HG03342 (cell line): ENCODE measurements around the gene RHEBL1.

Experiments
- ATAC-seq: cut with Tn5 transposase; IDR thresholded peaks from one replicate; pipeline ENCODE4 v1.9.1; 2021; ENCODE audit warnings: mild to moderate bottlenecking, moderate library complexity; ENCODE audit not compliant: unreplicated experiment

Gene RHEBL1

DNA sequence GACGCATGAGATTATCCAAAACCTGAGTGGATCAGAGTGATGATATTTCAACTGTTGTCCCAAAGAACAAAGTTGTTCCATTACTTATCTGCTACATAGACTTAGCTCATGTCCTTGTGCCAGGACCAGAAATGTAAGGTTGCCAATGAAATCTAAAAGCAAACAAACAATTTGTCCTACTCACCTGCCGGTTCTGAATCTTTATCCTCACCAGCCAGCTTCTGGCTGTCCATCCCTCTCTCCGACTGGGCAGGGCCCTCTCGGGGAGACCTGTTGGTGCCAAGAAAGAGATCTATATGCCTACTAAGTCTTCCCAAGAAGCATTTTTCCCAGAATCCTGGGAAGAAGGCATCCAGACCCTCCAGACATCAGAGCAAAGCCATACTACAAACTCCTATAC is 14.7 kb downstream of the RHEBL1 start:
- ATAC-seq, result no peak

DNA sequence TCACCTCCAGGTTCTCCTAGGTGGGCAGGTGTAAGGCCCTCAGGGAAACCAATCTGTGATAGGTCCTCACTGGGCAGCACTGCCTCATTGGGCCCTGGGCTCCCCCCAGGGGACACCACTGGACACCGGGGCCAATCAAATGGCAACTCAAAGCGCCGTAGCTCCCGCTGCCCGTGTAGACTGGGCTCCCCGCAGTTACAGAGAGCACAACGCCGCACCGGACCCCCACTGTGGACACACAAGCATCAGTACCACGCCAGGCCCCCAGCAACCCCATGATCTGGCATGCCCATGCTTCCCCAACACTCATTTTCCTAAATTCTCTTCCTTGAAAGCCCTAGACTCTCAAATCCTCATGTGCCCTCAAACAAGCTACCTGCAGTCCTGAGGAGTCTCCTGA is 15.3 kb downstream of the RHEBL1 start:
- no peak for ATAC-seq

DNA sequence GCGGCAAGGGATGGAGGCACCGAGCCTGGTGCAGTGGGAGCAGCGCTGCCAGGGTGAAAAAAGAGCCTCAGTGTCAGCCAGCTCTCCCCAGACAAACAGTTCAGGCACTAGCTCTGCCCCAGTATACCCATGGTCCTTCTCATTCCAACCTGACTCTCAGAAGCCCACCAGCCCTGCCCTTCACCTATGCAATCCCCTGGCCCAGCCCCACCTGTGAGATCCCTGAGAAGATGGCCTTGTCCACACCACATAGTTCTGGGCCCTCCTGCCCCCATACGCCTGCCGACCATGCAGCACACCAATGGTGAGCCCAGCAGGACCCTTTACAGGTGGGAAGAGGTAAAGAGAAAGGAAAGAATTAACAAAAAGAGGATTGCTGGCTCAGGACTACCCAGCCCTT is 15.7 kb downstream of the RHEBL1 start:
- ATAC-seq, result no peak

DNA sequence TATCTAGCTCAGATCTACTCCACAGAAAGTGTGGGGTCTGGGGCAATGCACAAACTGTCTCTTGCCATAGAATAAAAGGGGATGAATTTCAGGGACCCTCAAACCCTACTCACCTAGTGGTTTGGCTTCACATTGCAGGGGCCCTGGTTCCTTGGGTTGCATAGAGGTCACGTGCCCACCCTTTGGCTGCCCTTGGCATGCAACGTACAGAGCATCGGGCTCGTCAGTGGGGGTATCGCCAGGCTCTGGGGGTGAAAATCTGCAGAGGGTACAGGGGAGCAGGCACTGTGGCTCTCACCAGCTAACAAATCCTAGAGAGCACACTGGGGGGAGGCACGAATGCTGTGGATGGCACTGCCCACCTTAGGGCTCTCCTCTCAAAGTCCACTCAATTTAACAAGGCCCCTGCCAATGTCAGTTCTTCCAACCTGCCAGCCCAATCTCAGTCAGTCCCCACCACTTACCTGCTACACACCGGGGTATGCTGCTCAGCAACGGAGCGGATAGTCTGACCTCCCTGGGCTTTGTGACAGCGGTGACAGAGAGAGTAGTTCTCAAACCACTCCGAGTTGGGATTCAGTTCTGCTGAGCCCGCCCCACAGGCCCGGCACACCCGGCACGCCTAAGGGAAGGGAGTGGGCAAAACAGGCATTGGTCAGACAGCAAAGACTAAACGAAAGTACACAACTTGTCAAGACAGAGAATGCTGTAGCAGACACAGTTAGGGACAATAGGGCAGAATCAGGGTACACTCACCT is 17.1 kb downstream of the RHEBL1 start:
- ATAC-seq, result no peak

DNA sequence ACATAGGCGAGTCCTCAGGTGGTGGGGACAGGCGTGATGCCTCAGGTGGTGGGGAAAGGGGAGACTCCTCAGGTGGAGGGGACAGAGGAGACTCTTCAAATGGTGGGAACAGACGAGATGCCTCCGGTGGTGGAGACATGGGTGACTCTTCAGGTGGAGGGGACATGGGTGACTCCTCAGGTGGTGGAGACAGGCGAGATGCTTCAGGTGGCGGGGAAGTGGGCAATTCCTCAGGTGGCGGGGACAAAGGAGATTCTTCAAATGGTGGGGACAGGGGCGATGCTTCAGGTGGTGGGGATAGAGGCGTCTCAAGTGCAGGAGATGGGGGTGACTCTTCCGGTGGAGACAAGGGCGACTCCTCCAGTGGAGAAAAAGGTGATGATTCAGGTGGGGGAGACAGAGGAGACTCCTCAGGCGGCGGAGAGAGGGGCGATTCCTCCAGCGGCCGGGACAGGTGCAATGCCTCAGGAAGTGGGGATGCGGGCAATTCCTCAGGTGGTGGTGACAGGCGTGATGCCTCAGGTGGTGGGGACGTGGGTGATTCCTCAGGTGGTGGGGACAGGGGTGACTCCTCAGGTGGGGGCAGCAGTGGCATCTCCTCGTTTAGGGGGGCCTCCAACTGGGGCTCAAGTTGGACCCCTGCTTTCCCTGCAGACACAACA is 17.9 kb downstream of the RHEBL1 start:
- no peak for ATAC-seq

DNA sequence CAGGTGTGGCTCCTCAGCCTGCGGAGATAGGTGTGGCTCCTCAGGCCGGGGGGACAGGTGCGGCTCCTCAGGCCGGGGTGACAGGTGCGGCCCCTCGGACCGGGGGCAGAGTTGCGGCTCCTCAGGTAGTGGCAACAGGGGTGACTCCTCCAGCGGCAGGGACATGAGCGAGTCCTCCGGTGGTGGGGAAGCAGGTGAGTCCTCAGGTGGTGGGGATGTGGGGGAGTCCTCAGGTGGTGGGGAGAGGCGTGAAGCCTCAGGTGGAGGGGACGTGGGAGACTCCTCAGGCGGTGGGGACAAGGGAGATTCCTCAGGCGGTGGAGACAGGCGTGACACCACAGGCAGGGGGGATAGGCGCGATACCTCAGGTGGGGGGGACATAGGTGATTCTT is 18.4 kb downstream of the RHEBL1 start:
- no peak for ATAC-seq

DNA sequence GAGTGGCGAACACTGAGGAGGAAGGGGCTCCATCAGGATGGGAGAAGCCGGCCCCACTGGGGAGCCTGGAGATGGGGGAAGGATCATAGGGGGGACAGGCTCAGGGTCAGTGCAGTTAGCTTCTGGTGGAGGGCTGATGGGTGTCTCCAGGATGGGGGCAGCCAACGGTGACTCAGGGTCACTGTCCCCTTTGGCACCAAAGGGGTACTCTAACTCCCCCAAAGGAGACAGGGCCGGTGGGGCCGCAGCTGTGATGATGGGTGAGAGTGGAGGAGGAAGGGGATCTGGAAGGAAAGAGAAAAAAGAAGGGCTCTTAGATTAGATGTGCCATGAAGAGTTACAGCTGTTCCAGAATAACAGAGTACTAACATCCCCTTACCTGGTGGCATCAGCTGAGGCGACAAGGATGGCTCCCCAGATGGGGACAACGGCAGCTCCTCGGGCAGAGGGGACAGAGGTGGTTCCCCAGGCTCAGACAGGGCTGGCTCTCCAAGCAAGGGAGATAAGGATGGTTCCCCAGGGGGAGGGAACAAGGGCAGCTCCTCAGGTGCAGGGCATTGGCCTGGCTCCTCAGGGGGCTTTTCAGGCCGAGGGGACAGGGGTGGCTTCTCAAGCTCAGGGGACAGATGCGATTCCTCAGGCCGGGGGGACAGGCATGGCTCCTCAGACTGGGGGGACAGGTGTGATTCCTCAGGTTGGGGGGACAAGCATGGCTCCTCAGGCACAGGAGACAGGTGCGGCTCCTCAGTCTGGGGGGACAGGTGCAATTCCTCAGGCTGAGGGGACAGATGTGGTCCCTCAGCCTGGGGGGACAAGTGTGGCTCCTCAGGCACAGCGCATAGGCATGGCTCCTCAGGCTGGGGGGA is 19.0 kb downstream of the RHEBL1 start:
- no peak for ATAC-seq

DNA sequence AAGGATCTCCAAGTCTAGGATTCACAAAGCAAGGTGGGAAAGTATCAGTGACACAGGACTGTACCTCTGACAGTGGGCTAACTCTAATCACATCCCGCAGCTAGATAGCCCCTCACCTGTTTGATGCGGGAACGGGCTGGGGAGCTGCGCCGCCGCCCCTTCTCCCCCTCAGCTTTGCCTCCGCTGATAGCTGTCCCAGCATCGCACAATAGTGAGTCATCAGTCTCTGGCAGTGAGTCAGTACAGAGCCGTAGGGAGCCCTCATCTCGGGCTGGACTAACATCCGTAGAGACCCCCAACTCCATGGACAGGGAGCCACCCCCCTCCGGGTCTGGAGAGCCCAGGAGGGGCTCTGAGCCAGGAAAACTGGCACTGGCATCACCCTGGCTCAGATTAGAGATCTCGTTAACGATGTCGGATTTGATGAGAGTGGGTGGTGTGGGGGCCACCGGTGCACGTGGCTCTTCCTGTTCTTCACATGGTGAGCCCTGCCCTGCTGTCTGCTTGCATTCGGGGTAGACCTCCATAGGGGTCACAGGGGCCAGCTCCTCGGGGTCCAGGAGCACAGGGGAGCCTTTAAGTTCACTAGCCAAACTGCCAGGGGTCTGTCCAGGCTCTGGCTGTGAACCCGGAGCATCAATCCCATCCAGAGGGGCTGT is 20.1 kb downstream of the RHEBL1 start:
- no peak for ATAC-seq

DNA sequence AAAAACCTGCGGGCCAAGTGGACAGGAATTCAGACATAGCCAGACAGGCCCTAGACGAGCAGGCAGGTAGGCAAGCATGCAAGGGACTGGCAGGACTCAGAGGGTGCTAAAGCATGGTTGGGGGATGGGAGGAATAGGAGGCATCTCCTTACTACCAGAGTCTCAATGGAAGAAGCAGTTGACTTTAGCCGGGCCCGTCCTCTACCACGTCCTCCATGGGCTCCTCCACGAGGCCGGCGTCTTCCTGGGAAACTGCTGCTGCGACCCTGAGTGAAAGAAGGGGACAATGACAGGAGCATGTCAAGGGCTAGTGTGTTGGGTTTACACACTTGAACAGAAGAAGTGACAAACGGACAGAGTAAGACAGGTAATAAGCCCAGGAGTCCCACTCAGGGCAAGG is 20.8 kb downstream of the RHEBL1 start:
- ATAC-seq, result no peak

DNA sequence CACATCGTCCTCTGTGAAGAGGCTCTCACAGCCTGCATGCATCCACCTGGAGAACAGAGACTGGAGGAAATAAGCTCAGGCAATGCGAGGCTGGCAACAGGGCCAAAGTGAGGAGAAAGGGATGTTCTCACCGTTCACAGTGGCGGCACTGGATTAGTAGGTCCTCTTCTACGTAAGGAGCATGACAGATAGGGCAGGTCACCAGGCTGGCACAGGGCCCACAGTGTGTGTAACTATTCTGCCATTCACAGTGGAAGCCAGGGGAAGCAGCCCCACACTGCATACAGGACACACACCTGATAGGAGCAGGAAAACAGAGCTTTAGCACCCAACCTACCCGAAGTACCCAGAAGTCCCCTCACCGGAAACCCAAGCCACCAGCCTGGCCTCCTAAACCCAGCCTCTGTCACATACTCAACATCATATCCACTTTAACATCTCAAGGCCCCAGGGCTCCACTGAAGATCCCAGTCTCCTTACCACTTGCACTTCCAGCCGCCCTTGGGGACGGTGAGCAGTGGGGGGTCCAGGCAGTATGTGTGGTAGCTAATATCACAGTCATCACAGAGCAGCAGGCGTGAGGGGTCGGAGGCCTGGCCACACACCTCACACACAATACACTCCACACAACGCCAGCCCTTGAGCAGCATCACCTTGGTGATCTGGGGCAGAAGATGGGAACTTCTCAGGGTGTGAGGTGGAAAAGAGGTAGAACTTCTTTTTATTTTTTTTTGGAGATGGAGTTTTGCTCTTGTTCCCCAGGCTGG is 23.5 kb downstream of the RHEBL1 start:
- no peak for ATAC-seq

DNA sequence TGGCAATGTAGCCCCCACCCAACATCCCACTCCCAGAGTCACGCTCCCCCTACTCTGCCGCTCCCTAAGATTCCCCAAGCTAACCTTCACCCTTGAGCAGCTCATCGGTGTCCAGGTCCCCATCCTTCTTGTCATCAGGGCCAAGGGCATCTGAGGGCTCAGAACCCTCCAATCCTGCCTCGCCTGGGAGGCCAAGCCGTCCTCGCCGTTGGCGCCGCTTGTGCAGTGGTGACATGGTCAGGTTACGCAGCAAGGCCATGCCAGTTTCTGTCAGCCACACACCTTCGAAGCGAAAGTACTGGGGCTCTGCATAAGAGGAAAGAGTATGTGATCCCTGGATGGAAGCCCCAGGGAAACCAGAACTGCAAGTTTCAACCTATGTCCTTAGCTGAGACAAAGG is 25.1 kb downstream of the RHEBL1 start:
- no peak for ATAC-seq

DNA sequence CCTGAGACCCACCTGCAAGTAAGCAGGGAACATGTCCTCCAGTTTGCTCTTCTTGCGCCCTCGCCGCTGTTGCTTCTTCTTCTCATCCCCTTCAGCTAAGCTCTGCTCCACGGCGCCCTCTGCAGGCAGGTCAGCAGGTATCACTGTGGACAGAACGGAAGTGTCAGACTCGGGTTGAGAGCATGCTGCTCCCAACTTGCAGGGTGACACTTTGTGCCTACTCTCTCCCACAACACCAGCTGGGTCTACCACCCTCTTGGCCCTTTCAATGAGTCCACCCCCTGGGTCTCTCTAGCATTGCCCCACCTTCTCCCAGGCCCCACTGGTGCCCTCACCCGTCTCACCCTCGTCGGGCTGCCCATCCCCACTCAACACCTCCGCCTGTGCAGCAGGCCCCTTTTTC is 25.9 kb downstream of the RHEBL1 start:
- ATAC-seq, result no peak

DNA sequence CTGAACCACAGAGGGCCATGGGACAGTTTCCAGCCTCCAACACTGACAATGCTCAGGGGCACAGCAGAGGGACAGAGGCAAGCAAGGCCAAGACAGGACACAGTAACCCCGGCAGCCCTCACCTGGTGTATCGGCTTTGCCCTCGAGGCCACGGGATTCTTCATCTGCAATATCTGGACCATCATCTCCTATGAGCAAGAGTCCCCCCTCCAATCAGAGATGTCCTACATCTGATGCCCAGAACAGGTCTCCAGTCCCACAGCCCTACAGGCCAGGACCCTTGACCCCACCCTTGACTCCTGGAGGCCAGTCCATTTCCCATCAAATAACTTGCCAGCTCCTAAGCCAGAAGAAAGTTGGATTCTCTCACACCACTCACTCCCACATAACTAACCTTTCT is 26.5 kb downstream of the RHEBL1 start:
- no peak for ATAC-seq

DNA sequence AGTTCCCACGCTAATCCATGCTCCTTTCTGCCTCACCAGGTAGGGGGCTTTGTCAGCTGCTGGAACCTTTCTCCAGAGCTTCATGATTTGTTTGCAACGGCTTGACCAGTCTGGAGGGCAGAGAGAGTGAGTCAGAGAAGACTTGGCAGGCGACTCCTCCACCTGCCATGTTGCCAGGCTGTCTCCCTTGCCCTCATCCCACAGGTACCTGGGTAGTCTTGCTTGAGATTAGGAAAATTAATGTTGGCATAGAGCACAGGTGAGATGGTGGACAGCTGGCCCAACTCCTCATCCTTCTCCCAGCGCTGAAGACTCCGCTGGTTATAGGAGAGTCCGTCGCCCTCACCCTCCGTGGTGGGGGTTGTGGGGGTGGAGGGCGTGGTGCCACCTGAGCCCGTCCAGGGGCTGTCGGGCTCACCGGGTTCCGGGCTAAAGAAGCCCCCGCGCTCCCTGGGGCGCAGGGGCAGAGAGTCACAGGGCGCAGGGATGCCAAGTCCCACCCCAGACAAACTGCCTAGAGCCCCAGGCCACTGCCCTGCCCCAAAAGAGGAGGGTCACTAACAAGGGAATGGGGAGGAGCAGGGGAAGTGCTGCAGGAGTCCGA is 27.8 kb downstream of the RHEBL1 start:
- no peak for ATAC-seq

DNA sequence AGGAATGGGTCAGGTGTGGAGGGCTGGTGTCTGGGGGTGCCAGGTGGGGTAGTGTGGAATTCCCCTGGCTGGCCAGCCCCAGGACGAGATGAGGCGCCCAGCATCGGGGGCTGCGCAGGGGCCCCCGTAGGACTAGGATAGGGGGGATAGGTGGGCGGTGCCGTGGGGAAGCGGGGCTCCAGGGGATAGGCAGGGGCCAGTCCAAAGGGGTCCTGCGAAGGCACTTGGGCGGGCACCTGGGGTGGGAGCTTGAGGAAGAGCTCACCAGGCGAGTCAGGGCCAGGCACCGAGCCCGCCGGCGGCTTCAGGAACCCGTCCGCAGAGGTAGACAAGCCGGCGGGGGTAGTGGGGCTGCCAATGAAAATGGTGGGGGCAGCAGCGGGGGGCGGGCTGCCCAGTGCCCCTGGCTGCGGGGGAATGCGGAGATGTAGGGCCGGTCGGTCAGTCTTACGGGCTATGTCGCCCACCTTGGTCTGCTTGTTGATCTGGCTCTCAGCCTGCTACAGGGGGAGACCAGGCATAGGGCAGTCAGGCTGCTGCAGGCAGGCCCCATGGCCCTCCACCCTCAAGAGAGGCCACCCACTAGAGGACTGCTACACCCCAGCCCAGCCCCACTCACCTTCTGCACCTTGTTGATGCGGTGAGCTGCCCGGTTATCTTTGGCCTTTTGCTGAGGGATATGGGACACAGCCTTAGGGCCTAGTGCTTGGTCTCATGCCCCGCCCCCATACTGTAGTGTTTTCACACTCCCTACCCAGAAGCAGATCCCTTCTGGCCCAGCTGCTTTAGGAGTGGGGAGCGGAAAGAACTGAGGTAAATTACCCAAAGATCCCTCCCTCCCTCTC is 28.5 kb downstream of the RHEBL1 start:
- ATAC-seq, result no peak

DNA sequence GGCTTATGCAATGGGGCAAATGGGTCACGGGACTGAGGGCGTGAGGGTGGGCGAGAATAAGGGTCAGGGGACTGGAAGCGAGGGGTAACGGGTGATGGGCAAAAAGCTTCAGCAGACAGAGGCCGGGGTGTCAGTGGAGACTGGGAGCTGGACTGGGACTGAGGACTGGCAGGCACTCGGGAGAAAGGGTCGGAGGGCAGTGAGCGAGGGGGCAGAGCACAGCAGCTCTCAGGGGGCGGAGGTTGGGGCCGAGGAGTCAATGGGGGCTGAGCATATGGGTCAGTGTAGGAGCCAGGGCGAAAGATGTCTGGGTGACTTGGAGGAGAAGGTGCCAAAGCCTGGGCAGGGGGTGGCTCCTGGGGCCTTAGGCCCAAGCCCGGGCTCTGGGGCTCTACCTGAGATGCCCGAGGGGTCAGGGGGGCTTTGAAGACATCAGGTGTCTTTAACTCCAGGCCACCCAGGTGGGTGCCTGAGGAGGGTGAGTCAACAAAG is 29.4 kb downstream of the RHEBL1 start:
- no peak for ATAC-seq

DNA sequence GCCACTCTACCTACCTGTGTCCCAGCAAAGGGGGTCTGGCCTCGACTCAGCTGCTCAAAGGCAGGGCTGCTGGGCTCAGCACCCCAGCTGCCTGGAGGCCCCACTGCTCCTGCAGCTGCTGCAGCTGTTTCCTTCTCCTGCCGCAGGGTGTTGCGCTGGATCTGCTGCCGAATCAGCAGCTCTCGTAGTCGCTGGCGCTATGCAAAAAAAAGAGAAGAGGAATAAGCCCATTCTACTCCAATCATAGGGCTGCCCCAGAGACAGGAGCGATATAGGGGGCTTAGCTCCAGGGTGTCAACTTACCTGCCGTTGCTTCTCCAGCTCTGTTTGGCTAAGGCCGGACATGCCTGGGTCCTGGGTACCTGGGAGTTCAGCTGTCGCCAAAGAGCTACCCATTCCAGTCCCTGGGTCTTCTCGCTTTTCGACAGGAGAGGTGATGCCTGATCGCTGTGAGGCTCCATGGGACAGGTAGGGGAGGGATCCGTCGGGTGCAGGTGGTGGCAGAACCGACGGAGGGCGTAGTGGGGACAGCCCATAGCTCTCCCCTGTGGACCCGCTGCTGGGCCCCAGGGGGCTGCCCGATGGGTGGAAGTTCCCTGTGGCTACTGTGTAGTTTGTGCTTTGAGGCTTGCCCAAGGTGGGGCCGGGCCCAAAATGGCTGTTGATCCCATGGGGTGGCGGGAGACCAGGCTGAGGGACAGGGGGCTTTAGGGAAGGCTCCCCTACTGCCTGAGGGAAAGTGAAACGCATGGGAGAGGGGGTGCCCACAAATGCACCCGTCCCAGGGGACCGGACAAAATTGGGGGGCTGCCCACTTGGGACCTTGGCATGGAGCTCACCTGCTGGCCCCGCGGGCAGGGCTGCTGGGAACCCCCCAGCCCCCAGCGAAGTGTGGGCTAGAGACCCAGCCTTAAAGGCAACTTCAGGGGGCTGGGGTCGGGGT is 30.1 kb downstream of the RHEBL1 start:
- no peak for ATAC-seq
